ENCODE data around the gene CD84. TPM values are rescaled to one million over a fixed set of nuclear protein-coding genes. Genes with fewer than 3 reads are reported as not detected.

CD84 gene
- total RNA-seq, 2 donors from 2014 or later: 2.5 to 3.1 TPM

DNA sequence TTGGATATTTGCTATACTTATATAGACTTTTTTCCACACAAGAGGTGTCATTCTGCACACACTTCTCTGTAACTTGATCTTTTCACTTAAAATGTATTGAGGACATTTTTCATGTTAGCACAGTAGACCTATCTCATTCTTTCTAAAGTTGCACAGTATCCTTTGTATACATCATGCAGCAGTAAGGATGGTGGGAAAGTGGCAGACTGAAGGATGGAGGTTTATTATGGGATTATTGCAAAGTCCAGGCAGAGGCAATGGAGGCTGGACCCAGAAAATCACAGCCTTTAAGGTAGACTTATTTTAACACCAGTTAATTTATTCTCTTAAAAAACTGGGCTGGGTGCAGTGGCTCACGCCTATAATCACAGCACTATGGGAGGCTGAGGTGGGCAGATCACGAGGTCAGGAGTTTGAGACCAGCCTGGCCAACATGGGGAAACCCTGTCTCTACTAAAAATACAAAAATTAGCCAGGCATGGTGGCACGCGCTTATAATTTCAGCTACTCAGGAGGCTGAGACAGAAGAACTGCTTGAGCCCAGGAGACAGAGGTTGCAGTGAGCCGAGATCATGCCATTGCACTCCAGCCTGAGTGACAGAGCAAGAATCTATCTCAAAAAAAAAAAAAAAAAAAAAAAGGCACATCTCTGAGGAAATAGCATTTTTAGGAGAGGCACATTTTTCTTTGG, 41.8 kb upstream of the CD84 start:
- no peak for TF ChIP-seq CTCF (IDR thresholded peaks at IDR 0.05)
- no peaks in the 10 kb centered on the region for H3K36me3 ChIP-seq
- no peak for DNase-seq (ENCODE audit: low spot score)
- no peak overlapping the region for H3K4me3 ChIP-seq
- H3K27ac ChIP-seq: no peak overlapping the region
- no peaks in the 10 kb centered on the region for H3K27me3 ChIP-seq
- H3K4me1 ChIP-seq: no peaks in the 10 kb centered on the region
- no peaks in the 10 kb centered on the region for H3K9me3 ChIP-seq

GRCh38 chr1:160619742-160620277, 40.5 kb upstream of the CD84 start:
- H3K9me3 ChIP-seq: no peaks in the 10 kb centered on the region
- no peaks in the 10 kb centered on the region for H3K4me1 ChIP-seq
- no peak for TF ChIP-seq CTCF (IDR thresholded peaks at IDR 0.05)
- H3K27ac ChIP-seq: no peak overlapping the region
- H3K4me3 ChIP-seq: no peak overlapping the region
- H3K36me3 ChIP-seq: no peaks in the 10 kb centered on the region
- no peak for DNase-seq (ENCODE audit: low spot score)
- no peaks in the 10 kb centered on the region for H3K27me3 ChIP-seq

GRCh38 chr1:160618763-160619274, 39.5 kb upstream of the CD84 start:
- no peaks in the 10 kb centered on the region for H3K4me1 ChIP-seq
- H3K9me3 ChIP-seq: no peaks in the 10 kb centered on the region
- peak in 1 of 2 donors; percentile 53 for TF ChIP-seq CTCF (IDR thresholded peaks at IDR 0.05)
- no peak overlapping the region for H3K4me3 ChIP-seq
- no peak overlapping the region for H3K27ac ChIP-seq
- no peak for DNase-seq (ENCODE audit: low spot score)
- H3K36me3 ChIP-seq: no peaks in the 10 kb centered on the region
- H3K27me3 ChIP-seq: no peaks in the 10 kb centered on the region

- Histone ChIP-seq H3K4me3 (no peak overlapping the region), H3K36me3 (no peaks in the 10 kb centered on the region), H3K4me1 (no peaks in the 10 kb centered on the region), H3K27ac (no peak overlapping the region), H3K9me3 (no peaks in the 10 kb centered on the region), H3K27me3 (no peaks in the 10 kb centered on the region)
- no peak for DNase-seq (ENCODE audit: low spot score)
- TF ChIP-seq CTCF (IDR thresholded peaks at IDR 0.05): no peak
Measured at GRCh38 chr1:160618327-160618726, 39.0 kb upstream of the CD84 start.

DNA sequence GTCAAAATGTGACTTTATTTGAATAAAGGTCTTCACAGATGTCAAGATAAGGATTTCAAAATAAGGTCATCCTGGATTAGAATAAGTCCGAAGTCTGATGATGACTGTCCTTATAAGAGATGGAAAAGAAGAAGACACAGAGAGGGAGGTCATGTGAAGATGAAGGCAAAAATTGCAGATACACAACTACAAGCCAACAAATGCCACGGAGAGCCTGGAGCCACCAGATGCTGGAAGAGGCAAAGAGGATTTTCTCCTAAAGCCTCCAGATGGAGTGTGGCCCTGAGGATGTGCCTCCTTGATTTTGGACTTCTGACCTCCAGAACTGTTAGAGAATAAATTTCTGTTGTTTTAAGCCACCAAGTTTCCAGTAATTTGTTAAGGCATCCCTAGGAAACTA, 36.4 kb upstream of the CD84 start:
- Histone ChIP-seq H3K36me3 (no peaks in the 10 kb centered on the region), H3K27ac (no peak overlapping the region), H3K27me3 (no peaks in the 10 kb centered on the region), H3K4me1 (no peaks in the 10 kb centered on the region), H3K4me3 (no peak overlapping the region), H3K9me3 (no peaks in the 10 kb centered on the region)
- no peak for DNase-seq (ENCODE audit: low spot score)
- no peak for TF ChIP-seq CTCF (IDR thresholded peaks at IDR 0.05)
